Measurements from ENCODE around the gene UBA5. TPM values are rescaled to one million over a fixed set of nuclear protein-coding genes. Genes with fewer than 3 reads are reported as not detected.

Gene UBA5
- total and polyA plus RNA-seq, 2 of the 13 experiments (the other 11 are each of a cell fraction or from before 2014, with no cell fraction given): 30.2 to 46.8 TPM

DNA sequence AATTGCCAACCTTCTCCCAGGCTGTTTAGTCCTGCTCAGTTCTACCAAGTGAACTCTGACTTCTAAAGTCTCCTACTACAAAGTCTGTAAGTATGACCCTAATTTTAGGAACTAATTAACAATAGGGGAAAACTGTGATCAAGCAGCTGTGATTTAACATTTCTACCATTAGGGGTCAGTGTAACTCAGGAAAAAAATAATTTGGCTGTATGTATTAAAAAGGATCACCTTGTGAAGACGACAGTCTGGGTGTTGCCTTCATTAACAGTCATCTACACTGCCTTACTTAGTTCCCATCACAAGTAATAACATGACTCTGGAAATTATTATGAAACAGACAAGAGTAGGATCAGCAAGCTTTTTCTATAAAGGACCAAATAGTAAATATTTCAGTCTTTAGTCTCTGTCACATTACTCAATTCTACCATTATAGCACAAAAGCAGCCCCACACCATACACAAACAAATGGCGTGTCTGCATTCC lies 66.3 kb downstream of the UBA5 start (continued):
- TF ChIP-seq RXRB (CRISPR knock-in tag; IDR thresholded peaks at IDR 0.05; ENCODE audit: borderline replicate concordance) (no peak), ZNF513 (CRISPR knock-in tag; conservative IDR thresholded peaks at IDR 0.05) (no peak), ZFP62 (CRISPR knock-in tag; IDR thresholded peaks at IDR 0.05) (no peak), MTA3 (CRISPR knock-in tag; IDR thresholded peaks at IDR 0.05) (no peak), ZNF547 (CRISPR knock-in tag; IDR thresholded peaks at IDR 0.05) (no peak), ARID3A (IDR thresholded peaks at IDR 0.05; ENCODE audit: low read depth, low read length) (0 out of 2 replicates have a peak, but pooled peaks have one; percentile 38), SNAPC5 (CRISPR knock-in tag; IDR thresholded peaks at IDR 0.05; ENCODE audit: borderline replicate concordance) (no peak), ARNT2 (CRISPR knock-in tag; IDR thresholded peaks at IDR 0.05; ENCODE audit: low read depth) (no peak), ETV6 (CRISPR knock-in tag; conservative IDR thresholded peaks at IDR 0.05) (no peak), ZNF761 (CRISPR knock-in tag; conservative IDR thresholded peaks at IDR 0.05) (no peak), ZNF431 (CRISPR knock-in tag; IDR thresholded peaks at IDR 0.05; ENCODE audit: borderline replicate concordance, low read depth) (no peak), RFXANK (CRISPR knock-in tag; IDR thresholded peaks at IDR 0.05) (no peak), RCOR2 (CRISPR knock-in tag; IDR thresholded peaks at IDR 0.05) (no peak), STAG1 (CRISPR knock-in tag; IDR thresholded peaks at IDR 0.05) (peak; percentile 57), HMG20A (CRISPR knock-in tag; IDR thresholded peaks at IDR 0.05; ENCODE audit: borderline replicate concordance) (no peak), EEA1 (CRISPR knock-in tag; IDR thresholded peaks at IDR 0.05; ENCODE audit: borderline replicate concordance) (no peak)
- TF ChIP-seq, protein P1, sequence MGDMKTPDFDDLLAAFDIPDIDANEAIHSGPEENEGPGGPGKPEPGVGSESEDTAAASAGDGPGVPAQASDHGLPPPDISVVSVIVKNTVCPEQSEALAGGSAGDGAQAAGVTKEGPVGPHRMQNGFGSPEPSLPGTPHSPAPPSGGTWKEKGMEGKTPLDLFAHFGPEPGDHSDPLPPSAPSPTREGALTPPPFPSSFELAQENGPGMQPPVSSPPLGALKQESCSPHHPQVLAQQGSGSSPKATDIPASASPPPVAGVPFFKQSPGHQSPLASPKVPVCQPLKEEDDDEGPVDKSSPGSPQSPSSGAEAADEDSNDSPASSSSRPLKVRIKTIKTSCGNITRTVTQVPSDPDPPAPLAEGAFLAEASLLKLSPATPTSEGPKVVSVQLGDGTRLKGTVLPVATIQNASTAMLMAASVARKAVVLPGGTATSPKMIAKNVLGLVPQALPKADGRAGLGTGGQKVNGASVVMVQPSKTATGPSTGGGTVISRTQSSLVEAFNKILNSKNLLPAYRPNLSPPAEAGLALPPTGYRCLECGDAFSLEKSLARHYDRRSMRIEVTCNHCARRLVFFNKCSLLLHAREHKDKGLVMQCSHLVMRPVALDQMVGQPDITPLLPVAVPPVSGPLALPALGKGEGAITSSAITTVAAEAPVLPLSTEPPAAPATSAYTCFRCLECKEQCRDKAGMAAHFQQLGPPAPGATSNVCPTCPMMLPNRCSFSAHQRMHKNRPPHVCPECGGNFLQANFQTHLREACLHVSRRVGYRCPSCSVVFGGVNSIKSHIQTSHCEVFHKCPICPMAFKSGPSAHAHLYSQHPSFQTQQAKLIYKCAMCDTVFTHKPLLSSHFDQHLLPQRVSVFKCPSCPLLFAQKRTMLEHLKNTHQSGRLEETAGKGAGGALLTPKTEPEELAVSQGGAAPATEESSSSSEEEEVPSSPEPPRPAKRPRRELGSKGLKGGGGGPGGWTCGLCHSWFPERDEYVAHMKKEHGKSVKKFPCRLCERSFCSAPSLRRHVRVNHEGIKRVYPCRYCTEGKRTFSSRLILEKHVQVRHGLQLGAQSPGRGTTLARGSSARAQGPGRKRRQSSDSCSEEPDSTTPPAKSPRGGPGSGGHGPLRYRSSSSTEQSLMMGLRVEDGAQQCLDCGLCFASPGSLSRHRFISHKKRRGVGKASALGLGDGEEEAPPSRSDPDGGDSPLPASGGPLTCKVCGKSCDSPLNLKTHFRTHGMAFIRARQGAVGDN (CRISPR knock-in tag; IDR thresholded peaks at IDR 0.05): no peak

Data from HepG2 (cell line).